ENCODE data around the gene ASIC1. TPM values are rescaled to one million over a fixed set of nuclear protein-coding genes. Genes with fewer than 3 reads are reported as not detected.
A peak's percentile ranks its signal among the peaks of the same experiment; 100 is the strongest.

The ASIC1 gene
- total and polyA plus RNA-seq, 2 of the 4 experiments (the other 2 are of a cell fraction), result 1.6 to 9.9 TPM

DNA sequence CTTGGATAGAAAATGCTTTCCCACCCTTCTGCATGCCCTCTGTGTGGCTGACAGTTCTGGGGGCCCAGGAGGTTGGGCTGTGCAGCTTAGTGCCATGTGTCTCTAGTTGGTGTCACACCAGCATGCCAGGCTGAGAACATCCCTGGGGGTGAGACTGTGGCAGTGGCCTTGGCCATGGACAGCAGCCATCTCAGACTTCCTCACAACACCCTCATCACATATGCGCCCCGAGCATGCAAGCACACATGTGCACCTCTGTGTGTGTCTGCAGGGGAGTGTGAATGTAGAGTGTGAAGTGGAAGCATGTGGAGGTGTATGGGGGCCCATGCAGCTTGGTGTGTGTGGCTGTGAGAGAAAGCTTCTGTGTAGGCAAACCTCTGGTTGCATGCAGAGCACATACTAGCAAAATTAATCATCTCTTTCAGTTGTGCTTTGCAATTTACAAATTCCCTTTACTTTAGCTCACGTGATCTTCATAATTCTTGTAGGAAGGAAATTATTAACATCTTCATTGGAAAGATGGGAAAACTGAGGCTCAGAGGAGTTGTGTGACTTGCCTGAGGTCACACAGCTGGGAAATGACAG lies 8.4 kb downstream of the ASIC1 start:
- 0 out of 2 replicates have a peak, but pooled peaks cover 7% of the 10 kb centered on the region for H3K9me1 ChIP-seq (ENCODE audit: insufficient read depth, low read length)
- ATAC-seq (ENCODE audit: low read depth) (no peak), DNase-seq (peak; percentile 34)
- peak overlapping the region; percentile 17 to 78 for H4K8ac ChIP-seq (ENCODE audit: low read depth in 2 of 2, low read length in 2 of 2)
- H4K5ac ChIP-seq (ENCODE audit: low read depth, low read length), result peak overlapping the region; percentile 56
- no peak overlapping the region for H3K4me3 ChIP-seq (ENCODE audit: insufficient read depth, low read depth, low read length)
- WGBS, 2 experiments (ENCODE audit: extremely low coverage in 2 of 2, insufficient read length in 1 of 2), result no CpG with 5 or more reads among the region's 3 CpGs
- in situ Hi-C loops (cut with MboI; ENCODE audit: low sequenced_read_pairs), result loop anchor here (5.0 kb wide), 1 partner anchor 289 kb away; no protein-coding TSS in a partner anchor
- H3K18ac ChIP-seq (ENCODE audit: low read depth, low read length), result peak overlapping the region; percentile 70
- peak overlapping the region; percentile 10; the same call in 1 of the 2 replicates for H3K4me2 ChIP-seq (ENCODE audit: low read depth, low read length)
- H3K79me1 ChIP-seq (ENCODE audit: low read depth in 1 of 2, low read length in 2 of 2), result no peaks in the 10 kb centered on the region
- H3K14ac ChIP-seq (replicated peaks; ENCODE audit: low read depth, low read length), result peak overlapping the region; percentile 61
- H3K27ac ChIP-seq (ENCODE audit: insufficient read depth, low read length), result peak overlapping the region; percentile 61
- H3K9ac ChIP-seq (ENCODE audit: low read depth, low read length), result no peak overlapping the region
- peak overlapping the region; percentile 49 for H2BK15ac ChIP-seq (ENCODE audit: low read depth, low read length)
- H2AK9ac ChIP-seq (replicated peaks; ENCODE audit: low read depth, low read length, poor library complexity), result peak overlapping the region; percentile 31
- H4K91ac ChIP-seq (ENCODE audit: insufficient read depth, low read depth, low read length), result peak overlapping the region; percentile 65
- H2BK120ac ChIP-seq (ENCODE audit: low read depth, low read length), result peak overlapping the region; percentile 75
- H3K9me3 ChIP-seq (ENCODE audit: control insufficient read depth, insufficient read depth, low read length), result no peaks in the 10 kb centered on the region
- TF ChIP-seq MAFK (IDR thresholded peaks at IDR 0.05; ENCODE audit: low read depth, low read length), result no peak
- TF ChIP-seq, protein P1, sequence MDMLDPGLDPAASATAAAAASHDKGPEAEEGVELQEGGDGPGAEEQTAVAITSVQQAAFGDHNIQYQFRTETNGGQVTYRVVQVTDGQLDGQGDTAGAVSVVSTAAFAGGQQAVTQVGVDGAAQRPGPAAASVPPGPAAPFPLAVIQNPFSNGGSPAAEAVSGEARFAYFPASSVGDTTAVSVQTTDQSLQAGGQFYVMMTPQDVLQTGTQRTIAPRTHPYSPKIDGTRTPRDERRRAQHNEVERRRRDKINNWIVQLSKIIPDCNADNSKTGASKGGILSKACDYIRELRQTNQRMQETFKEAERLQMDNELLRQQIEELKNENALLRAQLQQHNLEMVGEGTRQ (IDR thresholded peaks at IDR 0.05; ENCODE audit: low read depth, low read length), result no peak
- no peak for TF ChIP-seq MAZ (IDR thresholded peaks at IDR 0.05; ENCODE audit: borderline replicate concordance, low read depth, low read length)
- TF ChIP-seq POLR2A (IDR thresholded peaks at IDR 0.05; ENCODE audit: low read depth, low read length), result no peak
- TF ChIP-seq RFX5 (IDR thresholded peaks at IDR 0.05; ENCODE audit: low read depth, low read length), result no peak
- no peak for TF ChIP-seq BHLHE40 (IDR thresholded peaks at IDR 0.05; ENCODE audit: low read depth, low read length)
- POLR2A ChIA-PET (ENCODE audit: unreplicated experiment), result interaction anchor here (0.6 to 0.9 kb wide), 2 partner anchors 16 to 557 kb away, joined by 3 to 4 read pairs; no protein-coding TSS in a partner anchor
- dilution Hi-C loops (cut with HindIII; ENCODE audit: low sequenced_read_pairs, unreplicated experiment), result no loop called here
- H3K4ac ChIP-seq (ENCODE audit: low read depth, low read length), result peak overlapping the region; percentile 75
- H2BK20ac ChIP-seq (ENCODE audit: low read depth, low read length), result peak overlapping the region; percentile 81
- CTCF ChIA-PET, result interaction anchor here (1.4 to 3.8 kb wide), 4 partner anchors 10 to 99 kb away, joined by 4 to 15 read pairs (median 8); partner anchors contain the start of gene COX14
- H2AFZ ChIP-seq (replicated peaks; ENCODE audit: low read length, poor library complexity), result peak overlapping the region; percentile 40
- no peaks in the 10 kb centered on the region for H3K27me3 ChIP-seq (ENCODE audit: control insufficient read depth, insufficient read depth, low read length)
- no peaks in the 10 kb centered on the region for H4K20me1 ChIP-seq (ENCODE audit: insufficient read depth, low read length)
- H2AK5ac ChIP-seq (ENCODE audit: low read depth, low read length), result peak overlapping the region; percentile 91
- BruUV-seq (replicated peaks), result no TSS peak
- no peak overlapping the region for H3K56ac ChIP-seq (ENCODE audit: extremely low read depth, insufficient read depth, low read length)
- intact Hi-C loops (cut with micrococcal nuclease), result loop anchor here (1.0 kb wide), 1 partner anchor 99 kb away; no protein-coding TSS in a partner anchor
- H3K4me1 ChIP-seq (ENCODE audit: control insufficient read depth, insufficient read depth, low read length), result peaks cover 10% of the 10 kb centered on the region
- H2BK5ac ChIP-seq (ENCODE audit: low read depth, low read length, poor library complexity, severe bottlenecking), result peak overlapping the region; percentile 64
- H3K23ac ChIP-seq (ENCODE audit: low read depth, low read length), result peak overlapping the region; percentile 32; the same call in 1 of the 2 replicates
- no peaks in the 10 kb centered on the region for H3K36me3 ChIP-seq (ENCODE audit: control insufficient read depth, insufficient read depth, low read length)

Measured in IMR-90 (cell line).